T-cell (primary cell): ENCODE measurements around the gene KCNJ14. TPM values are rescaled to one million over a fixed set of nuclear protein-coding genes. Genes with fewer than 3 reads are reported as not detected.

Experiments
- ATAC-seq, 4 experiments: fragments of 200-7000 bp in 3 of 4; fragments of 150-1000 bp in 1 of 4; cut with Tn5 transposase; replicated peaks in 1 of 4; 1 replicate in 3 of 4; 2 replicates in 1 of 4; pipeline ENCODE4 v1.10.0; 2021; ENCODE audit warnings: moderate library complexity in 3 of 4, mild to moderate bottlenecking in 2 of 4, moderate number of reproducible peaks in 1 of 4
- CTCF ChIA-PET, 2 donors: fragments of 300-600 bp; sonication (Branson Sonifier 250); formaldehyde crosslinking; loops; one replicate each; lab custom pipeline; 2022; ENCODE audit warnings: antibody characterized with exemption in 2 of 2; lab: Charles Lee
- POLR2A ChIA-PET, 2 donors: fragments of 300-600 bp; sonication (Branson Sonifier 250); formaldehyde crosslinking; loops; one replicate each; lab custom pipeline; 2022; ENCODE audit warnings: antibody characterized with exemption in 2 of 2; lab: Charles Lee
- DNase-seq, 35 experiments: peaks; one replicate each; pipeline versions ENCODE4 v3.0.0 to v3.0.0-alpha.2; 2013 to 2023
- H3K27ac ChIP-seq: one replicate; pipeline ENCODE4 v1.5.1; 2013; ENCODE audit warnings: low read length
- H3K27me3 ChIP-seq, 2 experiments: replicated peaks in 1 of 2; 1 replicate in 1 of 2; 2 replicates in 1 of 2; pipeline versions ENCODE4 v1.6.1 to v1.7.0; 2013; ENCODE audit warnings: low read length in 1 of 2, mixed read lengths in 1 of 2; ENCODE audit not compliant: control insufficient read depth in 2 of 2, insufficient read depth in 2 of 2; ENCODE audit errors: extremely low read depth in 1 of 2
- H3K36me3 ChIP-seq, 2 donors: 1 replicate in 1 of 2; 2 replicates in 1 of 2; pipeline versions ENCODE4 v1.6.1 to v1.7.0; 2013; ENCODE audit warnings: low read length in 1 of 2; ENCODE audit not compliant: control insufficient read depth in 2 of 2, insufficient read depth in 1 of 2; ENCODE audit errors: extremely low read depth in 1 of 2
- H3K4me1 ChIP-seq, 2 experiments: 1 replicate in 1 of 2; 2 replicates in 1 of 2; pipeline versions ENCODE4 v1.6.1 to v1.7.0; 2013; ENCODE audit warnings: low read length in 2 of 2, mixed read lengths in 1 of 2; ENCODE audit not compliant: insufficient read depth in 2 of 2, control insufficient read depth in 1 of 2; ENCODE audit errors: extremely low read depth in 1 of 2
- H3K4me3 ChIP-seq, 2 donors: 1 replicate in 1 of 2; 2 replicates in 1 of 2; pipeline versions ENCODE4 v1.5.1 to v1.7.0; 2013; ENCODE audit warnings: mild to moderate bottlenecking in 2 of 2, low read length in 1 of 2, moderate library complexity in 1 of 2; ENCODE audit not compliant: control insufficient read depth in 1 of 2; ENCODE audit errors: extremely low read depth in 1 of 2
- H3K9me3 ChIP-seq: 2 replicates; pipeline ENCODE4 v1.7.0; 2013
- H3K27ac Mint-ChIP-seq, 2 donors: one replicate each; pipeline ENCODE4 v1.8.0; 2020 to 2021; ENCODE audit warnings: mild to moderate bottlenecking in 2 of 2, mixed read lengths in 2 of 2
- H3K27me3 Mint-ChIP-seq, 2 donors: one replicate each; pipeline ENCODE4 v1.8.0; 2021 to 2022; ENCODE audit warnings: mixed read lengths in 2 of 2
- H3K36me3 Mint-ChIP-seq: one replicate; pipeline ENCODE4 v1.8.0; 2021; ENCODE audit warnings: mixed read lengths
- H3K4me1 Mint-ChIP-seq, 3 donors: one replicate each; pipeline ENCODE4 v1.8.0; 2020 to 2022; ENCODE audit warnings: mixed read lengths in 3 of 3, mild to moderate bottlenecking in 1 of 3
- H3K4me3 Mint-ChIP-seq, 3 donors: one replicate each; pipeline ENCODE4 v1.8.0; 2020 to 2022; ENCODE audit warnings: mild to moderate bottlenecking in 3 of 3, mixed read lengths in 3 of 3, moderate library complexity in 3 of 3
- H3K9me3 Mint-ChIP-seq, 3 donors: one replicate each; pipeline ENCODE4 v1.8.0; 2020 to 2022; ENCODE audit warnings: mixed read lengths in 3 of 3
- WGBS: methylation state at CpG from one replicate; pipeline ENCODE4 v1.1.5; 2013; ENCODE audit warnings: missing lambda C conversion rate; ENCODE audit not compliant: insufficient coverage; 5-methylcytosine and 5-hydroxymethylcytosine counted together
- total RNA-seq, 35 experiments: library from RNA in 6 of 35; stranded (reverse) in 6 of 35; fragments of 120-200 nt in 1 of 35; gene quantifications; one replicate each; pipeline versions ENCODE4 v1.2.1 to v1.2.4 and lab custom pipeline; 2013 to 2026

The KCNJ14 gene
- total RNA-seq, 5 donors from 2014 or later (not counting 1 experiment from before 2014, with no cell fraction given), result 2.6 to 3.5 (median 3.2) TPM

DNA sequence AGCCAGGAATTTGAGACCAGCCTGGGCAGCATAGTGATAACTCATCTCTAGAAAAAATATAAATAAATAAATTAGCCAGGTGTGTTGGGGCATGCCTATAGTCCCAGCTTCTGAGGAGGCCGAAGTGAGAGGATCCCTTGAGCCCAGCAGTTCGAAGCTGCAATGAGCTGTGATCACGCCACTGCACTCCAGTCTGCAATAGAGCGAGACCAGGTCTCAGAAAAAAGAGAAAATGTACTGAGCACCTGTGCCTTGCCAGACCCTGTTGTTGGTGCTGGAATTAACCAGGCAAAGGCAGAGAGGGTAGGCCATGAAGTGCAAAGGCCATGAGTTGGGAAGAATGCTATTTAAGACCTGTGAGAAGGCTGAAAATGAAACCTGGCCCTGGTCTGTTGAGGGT lies 16.5 kb downstream of the KCNJ14 start:
- Histone ChIP-seq H3K27ac (no peak overlapping the region), H3K4me3 (no peak overlapping the region), H3K9me3 (no peaks in the 10 kb centered on the region), H3K36me3 (peaks cover 17 to 57% of the 10 kb centered on the region in 2 donors), H3K27me3 (peaks cover 0 to 2% of the 10 kb centered on the region in 2 experiments), H3K4me1 (peaks cover 0 to 30% of the 10 kb centered on the region in 2 experiments)
- CTCF ChIA-PET, result no interaction called here
- ATAC-seq (no peak), DNase-seq (no peak)
- no peaks in the 10 kb centered on the region for H3K9me3 Mint-ChIP-seq
- H3K4me1 Mint-ChIP-seq, result peaks cover 22 to 32% (median 24%) of the 10 kb centered on the region in 3 donors
- POLR2A ChIA-PET, result no interaction called here
- H3K4me3 Mint-ChIP-seq, result no peak overlapping the region
- no peaks in the 10 kb centered on the region for H3K27me3 Mint-ChIP-seq
- 94% methylated on average over 4 of the region's 4 CpGs for WGBS
- H3K27ac Mint-ChIP-seq, result no peak overlapping the region
- peaks cover 22% of the 10 kb centered on the region for H3K36me3 Mint-ChIP-seq

DNA sequence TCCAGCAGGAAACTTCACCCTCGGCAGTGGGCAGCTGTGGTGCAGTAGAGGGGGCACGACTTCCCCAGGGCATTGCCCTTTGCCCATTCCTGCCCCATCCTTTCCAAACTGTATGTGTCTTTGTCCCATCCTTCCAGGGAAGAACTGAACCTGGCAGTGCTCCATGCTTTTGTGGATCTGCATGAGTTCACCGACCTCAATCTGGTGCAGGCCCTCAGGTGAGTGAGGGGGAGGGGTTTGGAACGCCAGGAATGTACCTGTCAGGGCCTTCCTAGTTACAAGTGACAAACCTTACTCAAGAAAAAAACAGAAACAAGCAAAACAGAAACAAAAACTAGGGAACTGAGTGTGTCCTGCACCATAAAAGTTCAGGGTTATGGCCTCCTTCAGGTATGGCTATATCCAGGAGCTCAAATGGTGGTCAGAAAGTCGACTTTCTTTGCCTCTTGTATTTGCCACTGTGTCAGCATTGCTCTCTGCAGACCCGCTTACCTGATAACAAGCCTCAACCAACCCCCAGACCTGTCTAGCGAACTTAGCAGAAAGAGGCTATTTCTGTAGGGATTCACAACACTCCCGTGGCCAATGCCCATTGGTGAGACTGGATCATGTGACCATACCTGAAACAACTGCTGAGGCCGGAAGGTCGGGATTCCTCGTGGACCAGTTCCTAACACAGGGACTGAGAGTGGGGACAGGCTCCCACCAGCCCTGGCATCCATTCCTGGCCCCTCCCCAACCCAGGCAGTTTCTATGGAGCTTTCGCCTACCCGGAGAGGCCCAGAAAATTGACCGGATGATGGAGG lies 18.0 kb downstream of the KCNJ14 start:
- H3K27ac Mint-ChIP-seq, result no peak overlapping the region
- H3K27ac ChIP-seq, result no peak overlapping the region
- 94% methylated on average over 8 of the region's 14 CpGs for WGBS
- no peaks in the 10 kb centered on the region for H3K9me3 ChIP-seq
- H3K4me1 Mint-ChIP-seq, result peaks cover 14 to 30% (median 20%) of the 10 kb centered on the region in 3 donors
- peaks cover 27 to 65% of the 10 kb centered on the region in 2 donors for H3K36me3 ChIP-seq
- CTCF ChIA-PET, result no interaction called here
- ATAC-seq (no peak), DNase-seq (no peak)
- no peak overlapping the region for H3K4me3 ChIP-seq
- peaks cover 0 to 25% of the 10 kb centered on the region in 2 experiments for H3K4me1 ChIP-seq
- no peaks in the 10 kb centered on the region for H3K27me3 ChIP-seq
- H3K27me3 Mint-ChIP-seq, result no peaks in the 10 kb centered on the region
- H3K36me3 Mint-ChIP-seq, result peaks cover 22% of the 10 kb centered on the region
- no peaks in the 10 kb centered on the region for H3K9me3 Mint-ChIP-seq
- H3K4me3 Mint-ChIP-seq, result no peak overlapping the region
- POLR2A ChIA-PET, result no interaction called here

- 93% methylated on average over 16 of the region's 16 CpGs for WGBS
- no peak overlapping the region for H3K4me3 ChIP-seq
- ChIA-PET CTCF (no interaction called here), POLR2A (no interaction called here)
- Mint-ChIP-seq H3K36me3 (peaks cover 22% of the 10 kb centered on the region), H3K9me3 (no peaks in the 10 kb centered on the region), H3K4me3 (no peak overlapping the region), H3K27ac (peak overlapping the region in 1 of 2 donors; percentile 39), H3K27me3 (no peaks in the 10 kb centered on the region), H3K4me1 (peaks cover 11 to 24% (median 17%) of the 10 kb centered on the region in 3 donors)
- no peak for ATAC-seq
- no peaks in the 10 kb centered on the region for H3K27me3 ChIP-seq
- peaks cover 0 to 21% of the 10 kb centered on the region in 2 experiments for H3K4me1 ChIP-seq
- no peaks in the 10 kb centered on the region for H3K9me3 ChIP-seq
- peaks cover 28 to 68% of the 10 kb centered on the region in 2 donors for H3K36me3 ChIP-seq
- H3K27ac ChIP-seq, result no peak overlapping the region
- DNase-seq, result no peak
These were observed 18.8 kb downstream of the KCNJ14 start for GRCh38 chr19:48474084-48474592.

GRCh38 chr19:48475369-48476068 lies 20.1 kb downstream of the KCNJ14 start:
- H3K27ac Mint-ChIP-seq, result no peak overlapping the region
- Histone ChIP-seq H3K36me3 (peaks cover 28 to 71% of the 10 kb centered on the region in 2 donors), H3K9me3 (no peaks in the 10 kb centered on the region), H3K27ac (no peak overlapping the region), H3K4me1 (peaks cover 0 to 20% of the 10 kb centered on the region in 2 experiments), H3K4me3 (no peak overlapping the region), H3K27me3 (no peaks in the 10 kb centered on the region)
- H3K27me3 Mint-ChIP-seq, result no peaks in the 10 kb centered on the region
- H3K36me3 Mint-ChIP-seq, result peaks cover 22% of the 10 kb centered on the region
- no peak overlapping the region for H3K4me3 Mint-ChIP-seq
- POLR2A ChIA-PET, result no interaction called here
- CTCF ChIA-PET, result no interaction called here
- no peaks in the 10 kb centered on the region for H3K9me3 Mint-ChIP-seq
- ATAC-seq (no peak), DNase-seq (no peak)
- WGBS, result 81% methylated on average over 15 of the region's 17 CpGs
- H3K4me1 Mint-ChIP-seq, result peaks cover 11 to 24% (median 12%) of the 10 kb centered on the region in 3 donors

DNA sequence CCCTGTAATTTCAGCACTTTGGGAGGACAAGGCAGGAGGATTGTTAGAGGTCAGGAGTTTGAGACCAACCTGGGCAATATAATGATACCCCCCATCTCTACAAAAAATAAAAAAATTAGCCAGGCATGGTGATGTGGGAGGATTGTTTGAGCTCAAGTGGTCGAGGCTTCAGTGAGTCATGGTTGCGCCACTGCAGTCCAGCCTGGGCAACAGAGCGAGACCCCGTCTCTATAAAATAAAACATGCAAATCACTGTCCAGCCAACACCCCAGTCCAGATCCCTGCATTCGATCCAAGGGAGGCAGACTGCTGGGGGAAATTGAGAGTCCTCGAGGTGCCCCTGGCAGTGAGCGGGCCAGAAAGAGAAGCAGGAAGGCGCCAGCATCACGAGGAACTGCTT lies 20.8 kb downstream of the KCNJ14 start:
- H3K4me1 Mint-ChIP-seq, result peaks cover 12 to 25% (median 12%) of the 10 kb centered on the region in 3 donors
- ChIA-PET CTCF (no interaction called here), POLR2A (no interaction called here)
- no peak overlapping the region for H3K27ac ChIP-seq
- WGBS, result 93% methylated on average over 4 of the region's 9 CpGs
- no peaks in the 10 kb centered on the region for H3K27me3 ChIP-seq
- peak overlapping the region in 1 of 2 donors; percentile 32 for H3K27ac Mint-ChIP-seq
- H3K27me3 Mint-ChIP-seq, result no peaks in the 10 kb centered on the region
- H3K9me3 ChIP-seq, result no peaks in the 10 kb centered on the region
- no peaks in the 10 kb centered on the region for H3K9me3 Mint-ChIP-seq
- ATAC-seq (no peak), DNase-seq (no peak)
- H3K36me3 ChIP-seq, result peaks cover 28 to 65% of the 10 kb centered on the region in 2 donors
- H3K36me3 Mint-ChIP-seq, result peaks cover 19% of the 10 kb centered on the region
- H3K4me3 Mint-ChIP-seq, result no peak overlapping the region
- H3K4me1 ChIP-seq, result peaks cover 4 to 25% of the 10 kb centered on the region in 2 experiments
- H3K4me3 ChIP-seq, result no peak overlapping the region

- Histone ChIP-seq H3K27ac (no peak overlapping the region), H3K4me3 (no peak overlapping the region), H3K36me3 (peaks cover 22 to 56% of the 10 kb centered on the region in 2 donors), H3K27me3 (no peaks in the 10 kb centered on the region), H3K9me3 (no peaks in the 10 kb centered on the region), H3K4me1 (peaks cover 4 to 33% of the 10 kb centered on the region in 2 experiments)
- peaks cover 15% of the 10 kb centered on the region for H3K36me3 Mint-ChIP-seq
- 100% methylated on average over 3 of the region's 10 CpGs for WGBS
- ATAC-seq (no peak), DNase-seq (no peak)
- CTCF ChIA-PET, result no interaction called here
- H3K27ac Mint-ChIP-seq, result peak overlapping the region in 1 of 2 donors; percentile 39
- no peak overlapping the region for H3K4me3 Mint-ChIP-seq
- no peaks in the 10 kb centered on the region for H3K9me3 Mint-ChIP-seq
- peaks cover 14 to 28% (median 18%) of the 10 kb centered on the region in 3 donors for H3K4me1 Mint-ChIP-seq
- H3K27me3 Mint-ChIP-seq, result no peaks in the 10 kb centered on the region
- POLR2A ChIA-PET, result no interaction called here
These were observed 21.8 kb downstream of the KCNJ14 start for GRCh38 chr19:48477067-48477685.
